K562 (cell line): ENCODE measurements around the gene SMIM30. TPM values are rescaled to one million over a fixed set of nuclear protein-coding genes. Genes with fewer than 3 reads are reported as not detected.

Source experiments
- ATF6 ChIP-seq: sonication (generic); formaldehyde crosslinking; IDR thresholded peaks from 2 replicates; pipeline ENCODE4 v1.4.0; 2020; ENCODE audit warnings: mild to moderate bottlenecking, missing genetic modification reagents
- CBFA2T3 ChIP-seq: fragments of 450-650 bp; IDR thresholded peaks from 2 replicates; pipeline ENCODE4 v1.6.1; 2017
- ELF2 ChIP-seq: fragments of 250-450 bp; sonication (Bioruptor Pico); IDR thresholded peaks from 2 replicates; pipeline ENCODE4 v1.5.0; 2021; ENCODE audit warnings: mild to moderate bottlenecking
- EP300 ChIP-seq: IDR thresholded peaks from 2 replicates; pipeline ENCODE4 v1.6.1; 2012; ENCODE audit warnings: low read length, improper control_type of control experiment
- HNRNPLL ChIP-seq: fragments of 200-400 bp; formaldehyde crosslinking; IDR thresholded peaks from 2 replicates; pipeline ENCODE4 v1.6.1; 2017; ENCODE audit warnings: low read length, low read depth, mild to moderate bottlenecking; ENCODE audit not compliant: poor library complexity, severe bottlenecking
- IRF2 ChIP-seq: sonication (generic); formaldehyde crosslinking; IDR thresholded peaks from 2 replicates; pipeline ENCODE4 v1.8.1; 2022; ENCODE audit warnings: mild to moderate bottlenecking, missing genetic modification reagents
- NFATC3 ChIP-seq: fragments of 450-650 bp; IDR thresholded peaks from 2 replicates; pipeline ENCODE4 v1.6.1; 2017; ENCODE audit warnings: mild to moderate bottlenecking
- PHF8 ChIP-seq: fragments of 200-600 bp; sonication (generic); IDR thresholded peaks from 2 replicates; pipeline ENCODE4 v1.6.1; 2012; ENCODE audit warnings: mixed run types, mild to moderate bottlenecking, inconsistent platforms, low read length, moderate library complexity, borderline replicate concordance
- RAD51 ChIP-seq: fragments of 450-650 bp; IDR thresholded peaks from 2 replicates; pipeline ENCODE4 v1.7.1; 2016; ENCODE audit warnings: low read depth, mild to moderate bottlenecking, borderline replicate concordance
- SMARCC2 ChIP-seq: fragments of 450-650 bp; IDR thresholded peaks from 2 replicates; pipeline ENCODE4 v1.6.1; 2017; ENCODE audit warnings: antibody characterized with exemption, moderate library complexity, mild to moderate bottlenecking, low read depth
- SP1 ChIP-seq: sonication (generic); formaldehyde crosslinking; IDR thresholded peaks from 2 replicates; pipeline ENCODE4 v1.8.1; 2022; ENCODE audit warnings: mild to moderate bottlenecking, missing genetic modification reagents
- THAP12 ChIP-seq: fragments of 250-450 bp; sonication (Bioruptor Pico); IDR thresholded peaks from 2 replicates; pipeline ENCODE4 v1.9.0; 2021; ENCODE audit warnings: mild to moderate bottlenecking, inconsistent platforms
- ZNF584 ChIP-seq: fragments of 200-800 bp; sonication (Bioruptor generic); IDR thresholded peaks from 2 replicates; pipeline ENCODE4 v1.6.1; 2016; ENCODE audit warnings: low read depth, mild to moderate bottlenecking, missing genetic modification characterization, missing compliant biosample characterization
- ZNF589 ChIP-seq: fragments of 200-800 bp; sonication (Bioruptor generic); IDR thresholded peaks from 2 replicates; pipeline ENCODE4 v1.6.1; 2016; ENCODE audit warnings: low read depth, missing genetic modification characterization, missing compliant biosample characterization
- ZNF639 ChIP-seq, 2 experiments: fragments of 200-800 bp in 1 of 2; sonication (Bioruptor generic) in 1 of 2; sonication (generic) in 1 of 2; formaldehyde crosslinking in 1 of 2; IDR thresholded peaks in 1 of 2; conservative IDR thresholded peaks in 1 of 2; 2 replicates each; pipeline versions ENCODE4 v1.5.0 to v1.6.1; 2016 to 2020; ENCODE audit warnings: missing compliant biosample characterization in 1 of 2, missing genetic modification characterization in 1 of 2, missing genetic modification reagents in 1 of 2
- ZNF668 ChIP-seq: fragments of 250-450 bp; sonication (Bioruptor Pico); IDR thresholded peaks from 2 replicates; pipeline ENCODE4 v1.8.0; 2022; ENCODE audit warnings: mild to moderate bottlenecking, inconsistent platforms
- polyA plus RNA-seq, 8 experiments: library from polyadenylated mRNA; depleted of rRNA in 4 of 8; stranded (reverse) in 5 of 8; unstranded in 3 of 8; fragments of >200 nt; fragmentation: Nextera tagmentation in 2 of 8; fragmentation: Illumina TruSeq in 1 of 8; extraction: Ambion mirVana in 2 of 8; extraction: Trizol in 1 of 8; gene quantifications; 2 replicates each; pipeline versions ENCODE4 v1.2.1 to v1.2.3, GENCODE V29; 2011 to 2014; ENCODE audit warnings: inconsistent platforms in 1 of 8, missing spikeins in 1 of 8
- total RNA-seq, 7 experiments: library from RNA; depleted of rRNA in 6 of 7; stranded (reverse); fragments of >200 nt in 6 of 7; fragmentation: Illumina TruSeq in 2 of 7; extraction: Trizol in 2 of 7; gene quantifications; 2 replicates each; pipeline versions ENCODE4 v1.2.1 to v1.2.3, GENCODE V29; 2011 to 2021; ENCODE audit warnings: low replicate concordance in 1 of 7

SMIM30 gene
- total and polyA plus RNA-seq, 9 of the 15 experiments (the other 6 are each of a cell fraction or from before 2014, with no cell fraction given): 161 to 891 (median 316) TPM

GRCh38 chr7:113118074-113118959, at the start of gene SMIM30 (continued):
- peak; percentile 84 for TF ChIP-seq ZNF589 (CRISPR knock-in tag)
- TF ChIP-seq EP300: peak; percentile 22; the same call in 1 of the 2 replicates
- TF ChIP-seq RAD51: peak; percentile 85
- TF ChIP-seq ZNF584: peak; percentile 80; the same call in 1 of the 2 replicates
- TF ChIP-seq HNRNPLL: no peak
- peak; percentile 40; the same call in 1 of the 2 replicates for TF ChIP-seq ELF2
- TF ChIP-seq ATF6 (CRISPR knock-in tag): 0 out of 2 replicates have a peak, but pooled peaks have one; percentile 55
- TF ChIP-seq THAP12 (CRISPR knock-in tag): peak; percentile 73; the same call in 1 of the 2 replicates
- TF ChIP-seq CBFA2T3: no peak
- no peak for TF ChIP-seq ZNF668 (CRISPR knock-in tag)
- 0 out of 2 replicates have a peak, but pooled peaks have one; percentile 16 for TF ChIP-seq NFATC3
- TF ChIP-seq SP1 (CRISPR knock-in tag): peak; percentile 82
- peak; percentile 70 for TF ChIP-seq PHF8
- TF ChIP-seq SMARCC2: peak; percentile 34; the same call in 1 of the 2 replicates
- no peak for TF ChIP-seq IRF2 (CRISPR knock-in tag)
- TF ChIP-seq ZNF639 (CRISPR knock-in tag; conservative IDR thresholded peaks at IDR 0.05 in 1 of 2, IDR thresholded peaks at IDR 0.05 in 1 of 2): peak in 1 of 2 experiments; percentile 79; a peak in 2 of 4 replicates
